GM23338 (cell line): ENCODE data around the gene TRAM2. TPM values are rescaled to one million over a fixed set of nuclear protein-coding genes. Genes with fewer than 3 reads are reported as not detected.

Experiments used
- ATAC-seq: fragments of 200-7000 bp; cut with Tn5 transposase; 3 replicates; pipeline ENCODE4 v1.9.1; 2020
- DNase-seq: peaks from one replicate; pipeline ENCODE4 v3.0.0-alpha.2; 2015; ENCODE audit warnings: low spot score
- H2AFZ ChIP-seq: fragments of 200-600 bp; sonication (generic); 2 replicates; pipeline ENCODE4 v1.8.0; 2016; ENCODE audit warnings: antibody characterized with exemption, mild to moderate bottlenecking, moderate library complexity
- H3F3A ChIP-seq: fragments of 200-600 bp; sonication (generic); replicated peaks from 2 replicates; pipeline ENCODE4 v1.8.0; 2017; ENCODE audit warnings: antibody characterized with exemption, mixed run types, low read depth
- H3K27ac ChIP-seq: fragments of 200-600 bp; sonication (generic); 2 replicates; pipeline ENCODE4 v1.6.1; 2016; ENCODE audit warnings: low read depth
- H3K27me3 ChIP-seq: fragments of 200-600 bp; sonication (generic); 2 replicates; pipeline ENCODE4 v1.8.0; 2016; ENCODE audit warnings: mild to moderate bottlenecking, mixed run types, moderate library complexity; ENCODE audit not compliant: insufficient read depth
- H3K36me3 ChIP-seq: fragments of 200-600 bp; sonication (generic); 2 replicates; pipeline ENCODE4 v1.8.0; 2016; ENCODE audit warnings: mild to moderate bottlenecking; ENCODE audit not compliant: insufficient read depth
- H3K4me1 ChIP-seq: fragments of 200-600 bp; sonication (generic); 2 replicates; pipeline ENCODE4 v1.8.0; 2016; ENCODE audit warnings: mild to moderate bottlenecking, moderate library complexity; ENCODE audit not compliant: insufficient read depth
- H3K4me2 ChIP-seq: fragments of 200-600 bp; sonication (generic); 2 replicates; pipeline ENCODE4 v1.7.1; 2017; ENCODE audit warnings: mixed run types
- H3K4me3 ChIP-seq: fragments of 200-600 bp; sonication (generic); 2 replicates; pipeline ENCODE4 v1.6.1; 2016; ENCODE audit warnings: mixed run types
- H3K79me2 ChIP-seq: fragments of 200-600 bp; sonication (generic); replicated peaks from 2 replicates; pipeline ENCODE4 v1.8.0; 2017; ENCODE audit warnings: mild to moderate bottlenecking; ENCODE audit not compliant: insufficient read depth
- H3K9me2 ChIP-seq: fragments of 200-600 bp; sonication (generic); 2 replicates; pipeline ENCODE4 v1.8.0; 2017; ENCODE audit not compliant: insufficient read depth
- H4K20me1 ChIP-seq: fragments of 200-600 bp; sonication (generic); replicated peaks from 2 replicates; pipeline ENCODE4 v1.8.0; 2017; ENCODE audit warnings: mild to moderate bottlenecking; ENCODE audit not compliant: insufficient read depth
- H3K27ac Mint-ChIP-seq: 2 replicates; pipeline ENCODE4 v1.8.0; 2020; ENCODE audit warnings: inconsistent platforms, mild to moderate bottlenecking, moderate library complexity, mixed read lengths
- H3K27me3 Mint-ChIP-seq: 3 replicates; pipeline ENCODE4 v1.8.0; 2022; ENCODE audit warnings: low read depth, mild to moderate bottlenecking, moderate library complexity, mixed read lengths, inconsistent platforms; ENCODE audit not compliant: insufficient read depth, poor library complexity
- H3K36me3 Mint-ChIP-seq: 3 replicates; pipeline ENCODE4 v1.8.0; 2021; ENCODE audit warnings: low read depth, mild to moderate bottlenecking, inconsistent platforms, moderate library complexity, mixed read lengths
- H3K4me1 Mint-ChIP-seq: 3 replicates; pipeline ENCODE4 v1.8.0; 2020; ENCODE audit warnings: mild to moderate bottlenecking, inconsistent platforms, mixed read lengths
- H3K4me3 Mint-ChIP-seq: 3 replicates; pipeline ENCODE4 v1.8.0; 2021; ENCODE audit warnings: moderate library complexity, mild to moderate bottlenecking, inconsistent platforms, mixed read lengths
- H3K9me3 Mint-ChIP-seq: 3 replicates; pipeline ENCODE4 v1.8.0; 2020; ENCODE audit warnings: moderate library complexity, mild to moderate bottlenecking, inconsistent platforms, mixed read lengths
- EZH2 ChIP-seq: fragments of 200-600 bp; sonication (generic); IDR thresholded peaks from one replicate; pipeline ENCODE4 v1.8.0; 2017; ENCODE audit warnings: antibody characterized with exemption, mild to moderate bottlenecking, low read depth; ENCODE audit not compliant: unreplicated experiment
- NANOG ChIP-seq: IDR thresholded peaks from 2 replicates; pipeline ENCODE4 v1.6.1; 2016; ENCODE audit warnings: antibody characterized with exemption, borderline replicate concordance
- POLR2AphosphoS5 ChIP-seq: IDR thresholded peaks from 2 replicates; pipeline ENCODE4 v1.6.1; 2016; ENCODE audit warnings: antibody characterized with exemption, low read depth
- REST ChIP-seq: IDR thresholded peaks from one replicate; pipeline ENCODE4 v1.6.1; 2018; ENCODE audit warnings: antibody characterized with exemption; ENCODE audit not compliant: unreplicated experiment
- ZNF114 ChIP-seq: fragments of 250-450 bp; sonication (Bioruptor Pico); IDR thresholded peaks from 2 replicates; pipeline ENCODE4 v1.5.0; 2020; ENCODE audit warnings: mild to moderate bottlenecking, moderate library complexity
- polyA plus RNA-seq: library from polyadenylated mRNA; unstranded; fragments of >200 nt; fragmentation: Nextera tagmentation; extraction: Ambion mirVana; gene quantifications from 2 replicates; pipeline ENCODE4 v1.2.1, GENCODE V29; 2016
- total RNA-seq: library from RNA; depleted of rRNA; stranded (reverse); fragments of >200 nt; shearing (Covaris generic); gene quantifications from 2 replicates; pipeline ENCODE4 v1.2.3, GENCODE V29; 2014
- TF ChIP-seq, protein P1 (sequence below): fragments of 250-450 bp; sonication (Bioruptor Pico); IDR thresholded peaks from 2 replicates; pipeline ENCODE4 v1.5.0; 2020; ENCODE audit warnings: mild to moderate bottlenecking, moderate library complexity
- TF ChIP-seq, protein P2 (sequence below), 2 experiments: fragments of 200-600 bp in 1 of 2; sonication (generic) in 1 of 2; conservative IDR thresholded peaks; 2 replicates each; pipeline versions ENCODE4 v1.5.1 to v1.6.1; 2016 to 2017; ENCODE audit warnings: antibody characterized with exemption in 2 of 2, low read depth in 2 of 2, mild to moderate bottlenecking in 2 of 2, moderate library complexity in 1 of 2

TRAM2 gene
- total and polyA plus RNA-seq, 2 experiments from 2014 or later, result 4.0 to 14.0 TPM

DNA sequence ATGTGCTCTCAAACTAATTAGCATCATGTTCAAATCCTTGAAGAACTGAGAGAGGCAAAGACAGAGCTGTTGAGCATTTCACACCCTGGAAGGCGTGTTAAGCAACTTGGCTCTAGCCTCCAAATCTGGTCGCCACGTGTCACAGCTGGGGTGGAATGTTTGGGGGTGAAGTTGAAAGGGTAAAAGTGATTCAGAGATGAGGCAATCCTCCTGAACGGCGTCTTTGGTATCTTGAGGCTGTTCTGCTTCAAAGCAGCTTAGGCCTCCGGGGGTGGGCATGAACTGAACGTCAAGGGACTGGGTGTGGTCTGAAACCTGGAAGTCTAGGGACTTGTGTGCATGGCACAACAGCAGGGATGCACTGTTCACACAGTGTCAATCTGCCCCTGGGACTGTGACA is 62.3 kb downstream of the TRAM2 start (continued):
- TF ChIP-seq, protein P1, sequence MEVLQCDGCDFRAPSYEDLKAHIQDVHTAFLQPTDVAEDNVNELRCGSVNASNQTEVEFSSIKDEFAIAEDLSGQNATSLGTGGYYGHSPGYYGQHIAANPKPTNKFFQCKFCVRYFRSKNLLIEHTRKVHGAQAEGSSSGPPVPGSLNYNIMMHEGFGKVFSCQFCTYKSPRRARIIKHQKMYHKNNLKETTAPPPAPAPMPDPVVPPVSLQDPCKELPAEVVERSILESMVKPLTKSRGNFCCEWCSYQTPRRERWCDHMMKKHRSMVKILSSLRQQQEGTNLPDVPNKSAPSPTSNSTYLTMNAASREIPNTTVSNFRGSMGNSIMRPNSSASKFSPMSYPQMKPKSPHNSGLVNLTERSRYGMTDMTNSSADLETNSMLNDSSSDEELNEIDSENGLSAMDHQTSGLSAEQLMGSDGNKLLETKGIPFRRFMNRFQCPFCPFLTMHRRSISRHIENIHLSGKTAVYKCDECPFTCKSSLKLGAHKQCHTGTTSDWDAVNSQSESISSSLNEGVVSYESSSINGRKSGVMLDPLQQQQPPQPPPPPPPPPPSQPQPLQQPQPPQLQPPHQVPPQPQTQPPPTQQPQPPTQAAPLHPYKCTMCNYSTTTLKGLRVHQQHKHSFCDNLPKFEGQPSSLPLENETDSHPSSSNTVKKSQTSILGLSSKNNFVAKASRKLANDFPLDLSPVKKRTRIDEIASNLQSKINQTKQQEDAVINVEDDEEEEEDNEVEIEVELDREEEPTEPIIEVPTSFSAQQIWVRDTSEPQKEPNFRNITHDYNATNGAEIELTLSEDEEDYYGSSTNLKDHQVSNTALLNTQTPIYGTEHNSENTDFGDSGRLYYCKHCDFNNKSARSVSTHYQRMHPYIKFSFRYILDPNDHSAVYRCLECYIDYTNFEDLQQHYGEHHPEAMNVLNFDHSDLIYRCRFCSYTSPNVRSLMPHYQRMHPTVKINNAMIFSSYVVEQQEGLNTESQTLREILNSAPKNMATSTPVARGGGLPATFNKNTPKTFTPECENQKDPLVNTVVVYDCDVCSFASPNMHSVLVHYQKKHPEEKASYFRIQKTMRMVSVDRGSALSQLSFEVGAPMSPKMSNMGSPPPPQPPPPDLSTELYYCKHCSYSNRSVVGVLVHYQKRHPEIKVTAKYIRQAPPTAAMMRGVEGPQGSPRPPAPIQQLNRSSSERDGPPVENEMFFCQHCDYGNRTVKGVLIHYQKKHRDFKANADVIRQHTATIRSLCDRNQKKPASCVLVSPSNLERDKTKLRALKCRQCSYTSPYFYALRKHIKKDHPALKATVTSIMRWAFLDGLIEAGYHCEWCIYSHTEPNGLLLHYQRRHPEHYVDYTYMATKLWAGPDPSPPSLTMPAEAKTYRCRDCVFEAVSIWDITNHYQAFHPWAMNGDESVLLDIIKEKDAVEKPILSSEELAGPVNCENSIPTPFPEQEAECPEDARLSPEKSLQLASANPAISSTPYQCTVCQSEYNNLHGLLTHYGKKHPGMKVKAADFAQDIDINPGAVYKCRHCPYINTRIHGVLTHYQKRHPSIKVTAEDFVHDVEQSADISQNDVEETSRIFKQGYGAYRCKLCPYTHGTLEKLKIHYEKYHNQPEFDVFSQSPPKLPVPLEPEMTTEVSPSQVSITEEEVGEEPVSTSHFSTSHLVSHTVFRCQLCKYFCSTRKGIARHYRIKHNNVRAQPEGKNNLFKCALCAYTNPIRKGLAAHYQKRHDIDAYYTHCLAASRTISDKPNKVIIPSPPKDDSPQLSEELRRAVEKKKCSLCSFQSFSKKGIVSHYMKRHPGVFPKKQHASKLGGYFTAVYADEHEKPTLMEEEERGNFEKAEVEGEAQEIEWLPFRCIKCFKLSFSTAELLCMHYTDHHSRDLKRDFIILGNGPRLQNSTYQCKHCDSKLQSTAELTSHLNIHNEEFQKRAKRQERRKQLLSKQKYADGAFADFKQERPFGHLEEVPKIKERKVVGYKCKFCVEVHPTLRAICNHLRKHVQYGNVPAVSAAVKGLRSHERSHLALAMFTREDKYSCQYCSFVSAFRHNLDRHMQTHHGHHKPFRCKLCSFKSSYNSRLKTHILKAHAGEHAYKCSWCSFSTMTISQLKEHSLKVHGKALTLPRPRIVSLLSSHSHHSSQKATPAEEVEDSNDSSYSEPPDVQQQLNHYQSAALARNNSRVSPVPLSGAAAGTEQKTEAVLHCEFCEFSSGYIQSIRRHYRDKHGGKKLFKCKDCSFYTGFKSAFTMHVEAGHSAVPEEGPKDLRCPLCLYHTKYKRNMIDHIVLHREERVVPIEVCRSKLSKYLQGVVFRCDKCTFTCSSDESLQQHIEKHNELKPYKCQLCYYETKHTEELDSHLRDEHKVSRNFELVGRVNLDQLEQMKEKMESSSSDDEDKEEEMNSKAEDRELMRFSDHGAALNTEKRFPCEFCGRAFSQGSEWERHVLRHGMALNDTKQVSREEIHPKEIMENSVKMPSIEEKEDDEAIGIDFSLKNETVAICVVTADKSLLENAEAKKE (CRISPR knock-in tag), result no peak
- TF ChIP-seq ZNF114 (CRISPR knock-in tag) (no peak), EZH2 (no peak)

DNA sequence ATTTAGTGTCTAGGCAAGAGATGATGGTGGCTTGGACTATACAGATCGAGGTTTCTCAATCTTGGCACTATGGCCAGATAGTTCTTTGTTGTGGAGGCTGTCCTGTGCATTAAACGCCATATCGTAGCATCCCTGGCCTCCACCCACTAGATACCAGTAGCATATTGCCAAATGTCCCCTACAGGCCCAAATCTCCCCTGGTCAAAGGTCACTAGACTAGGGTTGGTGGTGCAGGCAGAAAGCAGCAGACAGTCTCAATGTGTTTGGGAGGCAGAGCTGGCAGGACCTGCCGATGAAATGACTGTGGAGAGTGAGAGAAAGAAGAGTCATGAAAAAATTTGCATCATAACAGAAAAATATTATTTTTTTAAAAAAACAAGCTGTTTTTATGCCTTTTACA is 63.0 kb downstream of the TRAM2 start:
- no peak for DNase-seq
- Histone ChIP-seq H3K4me3 (no peak overlapping the region), H3F3A (no peaks in the 10 kb centered on the region), H3K36me3 (peaks cover 3% of the 10 kb centered on the region; the same call in 1 of the 2 replicates), H2AFZ (no peak overlapping the region), H3K27ac (no peak overlapping the region), H3K79me2 (no peaks in the 10 kb centered on the region), H3K27me3 (no peaks in the 10 kb centered on the region), H3K9me2 (no peaks in the 10 kb centered on the region), H4K20me1 (0 out of 2 replicates have a peak, but pooled peaks cover 2% of the 10 kb centered on the region), H3K4me1 (peaks cover 18% of the 10 kb centered on the region), H3K4me2 (no peak overlapping the region)
- Mint-ChIP-seq H3K4me1 (peaks cover 52% of the 10 kb centered on the region), H3K4me3 (no peak overlapping the region), H3K9me3 (no peaks in the 10 kb centered on the region), H3K27ac (0 out of 2 replicates have a peak overlapping the region, but pooled peaks have one; percentile 14), H3K36me3 (peaks cover 27% of the 10 kb centered on the region), H3K27me3 (peaks cover 9% of the 10 kb centered on the region)
- no peak for ATAC-seq
- TF ChIP-seq EZH2 (no peak), REST (no peak), NANOG (no peak), POLR2AphosphoS5 (no peak)
- TF ChIP-seq, protein P2, sequence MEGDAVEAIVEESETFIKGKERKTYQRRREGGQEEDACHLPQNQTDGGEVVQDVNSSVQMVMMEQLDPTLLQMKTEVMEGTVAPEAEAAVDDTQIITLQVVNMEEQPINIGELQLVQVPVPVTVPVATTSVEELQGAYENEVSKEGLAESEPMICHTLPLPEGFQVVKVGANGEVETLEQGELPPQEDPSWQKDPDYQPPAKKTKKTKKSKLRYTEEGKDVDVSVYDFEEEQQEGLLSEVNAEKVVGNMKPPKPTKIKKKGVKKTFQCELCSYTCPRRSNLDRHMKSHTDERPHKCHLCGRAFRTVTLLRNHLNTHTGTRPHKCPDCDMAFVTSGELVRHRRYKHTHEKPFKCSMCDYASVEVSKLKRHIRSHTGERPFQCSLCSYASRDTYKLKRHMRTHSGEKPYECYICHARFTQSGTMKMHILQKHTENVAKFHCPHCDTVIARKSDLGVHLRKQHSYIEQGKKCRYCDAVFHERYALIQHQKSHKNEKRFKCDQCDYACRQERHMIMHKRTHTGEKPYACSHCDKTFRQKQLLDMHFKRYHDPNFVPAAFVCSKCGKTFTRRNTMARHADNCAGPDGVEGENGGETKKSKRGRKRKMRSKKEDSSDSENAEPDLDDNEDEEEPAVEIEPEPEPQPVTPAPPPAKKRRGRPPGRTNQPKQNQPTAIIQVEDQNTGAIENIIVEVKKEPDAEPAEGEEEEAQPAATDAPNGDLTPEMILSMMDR (conservative IDR thresholded peaks at IDR 0.05; ENCODE audit: low read depth in 2 of 2), result no peak
